Measurements from ENCODE around the gene TMEM86B. TPM values are rescaled to one million over a fixed set of nuclear protein-coding genes. Genes with fewer than 3 reads are reported as not detected.

TMEM86B gene
- total and polyA plus RNA-seq, 2 experiments from 2014 or later = 1.1 to 3.2 TPM

DNA sequence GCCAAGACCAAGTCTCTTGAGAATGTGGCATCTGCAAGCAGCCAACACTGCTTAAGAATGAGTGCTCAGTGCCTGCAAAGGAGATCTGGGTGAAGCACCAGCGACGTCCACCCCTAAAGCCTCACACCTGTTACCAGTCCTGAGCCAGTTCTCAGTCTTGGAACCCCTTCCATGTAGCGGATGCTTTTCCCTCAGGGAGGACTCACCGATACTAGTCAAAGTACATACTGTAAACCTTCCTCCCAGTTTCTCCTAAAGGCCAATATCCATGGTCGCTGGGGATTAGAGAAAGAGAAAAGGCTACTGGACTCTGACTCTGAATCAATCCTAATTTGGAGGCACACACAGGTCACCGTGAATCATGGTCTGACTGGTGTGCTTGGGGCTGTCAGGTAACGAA lies 15.0 kb downstream of the TMEM86B start:
- DNase-seq (ENCODE audit: low spot score) (no peak), ATAC-seq (no peak)
- Histone ChIP-seq H3K9me2 (ENCODE audit: insufficient read depth) (no peaks in the 10 kb centered on the region), H2AFZ (no peak overlapping the region), H4K20me1 (replicated peaks; ENCODE audit: insufficient read depth) (peaks cover 5% of the 10 kb centered on the region; the same call in 1 of the 2 replicates), H3K79me2 (replicated peaks; ENCODE audit: insufficient read depth) (no peaks in the 10 kb centered on the region), H3K4me3 (no peak overlapping the region), H3K27ac (ENCODE audit: low read depth) (no peak overlapping the region), H3K4me2 (no peak overlapping the region), H3F3A (replicated peaks; ENCODE audit: low read depth) (0 out of 2 replicates have a peak, but pooled peaks cover 6% of the 10 kb centered on the region), H3K4me1 (ENCODE audit: insufficient read depth) (peaks cover 4% of the 10 kb centered on the region; the same call in 1 of the 2 replicates), H3K27me3 (ENCODE audit: insufficient read depth) (no peaks in the 10 kb centered on the region), H3K36me3 (ENCODE audit: insufficient read depth) (no peaks in the 10 kb centered on the region)
- H3K27ac Mint-ChIP-seq = no peak overlapping the region
- peaks cover 19% of the 10 kb centered on the region for H3K27me3 Mint-ChIP-seq (ENCODE audit: insufficient read depth, low read depth, poor library complexity)
- TF ChIP-seq ZNF331 (CRISPR knock-in tag; IDR thresholded peaks at IDR 0.05; ENCODE audit: low read depth) (no peak), NANOG (IDR thresholded peaks at IDR 0.05; ENCODE audit: borderline replicate concordance) (no peak), ZNF462 (CRISPR knock-in tag; IDR thresholded peaks at IDR 0.05) (no peak)
- TF ChIP-seq, protein P1, sequence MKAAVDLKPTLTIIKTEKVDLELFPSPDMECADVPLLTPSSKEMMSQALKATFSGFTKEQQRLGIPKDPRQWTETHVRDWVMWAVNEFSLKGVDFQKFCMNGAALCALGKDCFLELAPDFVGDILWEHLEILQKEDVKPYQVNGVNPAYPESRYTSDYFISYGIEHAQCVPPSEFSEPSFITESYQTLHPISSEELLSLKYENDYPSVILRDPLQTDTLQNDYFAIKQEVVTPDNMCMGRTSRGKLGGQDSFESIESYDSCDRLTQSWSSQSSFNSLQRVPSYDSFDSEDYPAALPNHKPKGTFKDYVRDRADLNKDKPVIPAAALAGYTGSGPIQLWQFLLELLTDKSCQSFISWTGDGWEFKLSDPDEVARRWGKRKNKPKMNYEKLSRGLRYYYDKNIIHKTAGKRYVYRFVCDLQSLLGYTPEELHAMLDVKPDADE (IDR thresholded peaks at IDR 0.05) = no peak
- H3K4me1 Mint-ChIP-seq = peaks cover 5% of the 10 kb centered on the region; the same call in 1 of the 3 replicates
- peaks cover 56% of the 10 kb centered on the region for H3K9me3 Mint-ChIP-seq
- peaks cover 13% of the 10 kb centered on the region for H3K36me3 Mint-ChIP-seq (ENCODE audit: low read depth)
- H3K4me3 Mint-ChIP-seq = no peak overlapping the region

DNA sequence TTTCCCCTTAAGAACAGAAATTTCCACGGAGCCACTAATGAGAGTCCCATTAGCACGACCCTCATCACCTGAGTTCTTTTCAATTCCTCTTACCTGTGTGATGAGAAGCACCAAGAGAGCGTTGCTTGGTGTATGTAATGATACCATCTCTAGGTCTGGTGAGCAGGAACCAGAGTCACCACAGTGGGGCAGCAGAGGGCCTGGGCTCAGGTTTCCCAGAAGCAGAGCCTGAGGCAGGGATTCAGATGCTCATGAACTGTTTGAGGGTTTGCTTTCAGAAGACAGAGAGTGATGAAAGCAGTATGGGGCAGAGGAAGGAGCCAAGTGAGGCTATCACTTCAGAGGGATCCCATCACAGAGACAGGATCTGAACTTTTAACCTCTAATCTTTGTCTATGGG lies 16.1 kb downstream of the TMEM86B start:
- no peaks in the 10 kb centered on the region for H3K9me2 ChIP-seq (ENCODE audit: insufficient read depth)
- H3K27me3 Mint-ChIP-seq (ENCODE audit: insufficient read depth, low read depth, poor library complexity) = peaks cover 19% of the 10 kb centered on the region
- TF ChIP-seq EZH2phosphoT487 (IDR thresholded peaks at IDR 0.05; ENCODE audit: unreplicated experiment) (no peak), EZH2 (IDR thresholded peaks at IDR 0.05; ENCODE audit: low read depth, unreplicated experiment) (no peak), ZNF331 (CRISPR knock-in tag; IDR thresholded peaks at IDR 0.05; ENCODE audit: low read depth) (no peak), NANOG (IDR thresholded peaks at IDR 0.05; ENCODE audit: borderline replicate concordance) (no peak), ZNF114 (CRISPR knock-in tag; IDR thresholded peaks at IDR 0.05) (no peak), CREB1 (CRISPR knock-in tag; IDR thresholded peaks at IDR 0.05; ENCODE audit: low read depth) (no peak)
- TF ChIP-seq, protein P2, sequence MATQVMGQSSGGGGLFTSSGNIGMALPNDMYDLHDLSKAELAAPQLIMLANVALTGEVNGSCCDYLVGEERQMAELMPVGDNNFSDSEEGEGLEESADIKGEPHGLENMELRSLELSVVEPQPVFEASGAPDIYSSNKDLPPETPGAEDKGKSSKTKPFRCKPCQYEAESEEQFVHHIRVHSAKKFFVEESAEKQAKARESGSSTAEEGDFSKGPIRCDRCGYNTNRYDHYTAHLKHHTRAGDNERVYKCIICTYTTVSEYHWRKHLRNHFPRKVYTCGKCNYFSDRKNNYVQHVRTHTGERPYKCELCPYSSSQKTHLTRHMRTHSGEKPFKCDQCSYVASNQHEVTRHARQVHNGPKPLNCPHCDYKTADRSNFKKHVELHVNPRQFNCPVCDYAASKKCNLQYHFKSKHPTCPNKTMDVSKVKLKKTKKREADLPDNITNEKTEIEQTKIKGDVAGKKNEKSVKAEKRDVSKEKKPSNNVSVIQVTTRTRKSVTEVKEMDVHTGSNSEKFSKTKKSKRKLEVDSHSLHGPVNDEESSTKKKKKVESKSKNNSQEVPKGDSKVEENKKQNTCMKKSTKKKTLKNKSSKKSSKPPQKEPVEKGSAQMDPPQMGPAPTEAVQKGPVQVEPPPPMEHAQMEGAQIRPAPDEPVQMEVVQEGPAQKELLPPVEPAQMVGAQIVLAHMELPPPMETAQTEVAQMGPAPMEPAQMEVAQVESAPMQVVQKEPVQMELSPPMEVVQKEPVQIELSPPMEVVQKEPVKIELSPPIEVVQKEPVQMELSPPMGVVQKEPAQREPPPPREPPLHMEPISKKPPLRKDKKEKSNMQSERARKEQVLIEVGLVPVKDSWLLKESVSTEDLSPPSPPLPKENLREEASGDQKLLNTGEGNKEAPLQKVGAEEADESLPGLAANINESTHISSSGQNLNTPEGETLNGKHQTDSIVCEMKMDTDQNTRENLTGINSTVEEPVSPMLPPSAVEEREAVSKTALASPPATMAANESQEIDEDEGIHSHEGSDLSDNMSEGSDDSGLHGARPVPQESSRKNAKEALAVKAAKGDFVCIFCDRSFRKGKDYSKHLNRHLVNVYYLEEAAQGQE (IDR thresholded peaks at IDR 0.05; ENCODE audit: unreplicated experiment) = no peak

More for the DNA sequence above, 16.1 kb downstream of the TMEM86B start:
- peaks cover 56% of the 10 kb centered on the region for H3K9me3 Mint-ChIP-seq
- Histone ChIP-seq H3K4me2 (no peak overlapping the region), H4K20me1 (replicated peaks; ENCODE audit: insufficient read depth) (peaks cover 2% of the 10 kb centered on the region; the same call in 1 of the 2 replicates), H3K79me2 (replicated peaks; ENCODE audit: insufficient read depth) (no peaks in the 10 kb centered on the region), H2AFZ (no peak overlapping the region), H3F3A (replicated peaks; ENCODE audit: low read depth) (0 out of 2 replicates have a peak, but pooled peaks cover 6% of the 10 kb centered on the region), H3K4me1 (ENCODE audit: insufficient read depth) (peaks cover 4% of the 10 kb centered on the region; the same call in 1 of the 2 replicates), H3K36me3 (ENCODE audit: insufficient read depth) (no peaks in the 10 kb centered on the region), H3K27me3 (ENCODE audit: insufficient read depth) (no peaks in the 10 kb centered on the region), H3K4me3 (no peak overlapping the region), H3K27ac (ENCODE audit: low read depth) (no peak overlapping the region)
- H3K27ac Mint-ChIP-seq = no peak overlapping the region
- peaks cover 5% of the 10 kb centered on the region; the same call in 1 of the 3 replicates for H3K4me1 Mint-ChIP-seq
- H3K4me3 Mint-ChIP-seq = no peak overlapping the region
- DNase-seq (ENCODE audit: low spot score) = peak; percentile 44
- H3K36me3 Mint-ChIP-seq (ENCODE audit: low read depth) = peaks cover 13% of the 10 kb centered on the region
- no peak for ATAC-seq

Data from GM23338 (cell line).